GM10266 (cell line): ENCODE measurements around the gene RGS4.

Experiments
- DNase-seq: peaks from one replicate; pipeline ENCODE4 v3.0.0; 2012; ENCODE audit errors: extremely low spot score
- CTCF ChIP-seq: IDR thresholded peaks from 2 replicates; pipeline ENCODE4 v1.5.1; 2012; ENCODE audit warnings: mild to moderate bottlenecking, low read depth; ENCODE audit not compliant: control insufficient read depth, insufficient read depth; ENCODE audit errors: missing control alignments

Gene RGS4

GRCh38 chr1:163076044-163076443 is 6.9 kb downstream of the RGS4 start:
- TF ChIP-seq CTCF, result no peak
- no peak for DNase-seq

DNA sequence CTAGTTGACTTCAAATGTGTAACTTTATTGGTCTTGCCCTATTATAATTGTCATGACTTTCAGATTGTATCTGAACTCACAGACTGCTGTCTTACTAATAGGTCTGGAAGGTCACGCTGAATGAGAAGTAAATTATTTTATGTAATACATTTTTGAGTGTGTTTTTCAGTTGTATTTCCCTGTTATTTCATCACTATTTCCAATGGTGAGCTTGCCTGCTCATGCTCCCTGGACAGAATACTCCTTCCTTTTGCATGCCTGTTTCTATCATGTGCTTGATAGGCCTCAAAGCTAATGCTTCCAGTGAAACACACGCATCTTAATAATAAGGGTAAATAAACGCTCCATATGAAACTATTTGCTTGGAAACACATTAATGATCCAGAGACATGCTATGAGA is 7.3 kb downstream of the RGS4 start:
- no peak for TF ChIP-seq CTCF
- DNase-seq, result no peak

GRCh38 chr1:163076981-163077761 is 8.0 kb downstream of the RGS4 start:
- DNase-seq, result no peak
- no peak for TF ChIP-seq CTCF

DNA sequence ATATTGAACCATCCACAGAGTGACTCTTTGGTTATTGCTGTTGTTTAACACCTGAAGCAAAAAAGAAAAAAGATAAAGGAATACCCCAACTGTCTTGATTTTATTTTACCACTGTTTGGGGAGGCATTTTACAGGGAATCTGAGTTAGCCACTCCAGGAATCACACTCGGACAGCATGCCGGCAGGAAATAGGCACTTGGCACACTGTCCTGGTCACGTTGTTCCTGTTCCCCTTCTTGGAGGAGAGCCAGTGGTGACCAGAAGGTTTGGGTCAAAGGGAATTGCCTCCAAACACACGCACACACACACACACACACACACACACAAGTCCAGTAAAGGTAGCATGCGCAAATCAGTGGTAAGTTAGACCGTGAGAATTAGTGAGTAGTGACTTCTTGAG is 13.8 kb downstream of the RGS4 start:
- TF ChIP-seq CTCF, result no peak
- no peak for DNase-seq

DNA sequence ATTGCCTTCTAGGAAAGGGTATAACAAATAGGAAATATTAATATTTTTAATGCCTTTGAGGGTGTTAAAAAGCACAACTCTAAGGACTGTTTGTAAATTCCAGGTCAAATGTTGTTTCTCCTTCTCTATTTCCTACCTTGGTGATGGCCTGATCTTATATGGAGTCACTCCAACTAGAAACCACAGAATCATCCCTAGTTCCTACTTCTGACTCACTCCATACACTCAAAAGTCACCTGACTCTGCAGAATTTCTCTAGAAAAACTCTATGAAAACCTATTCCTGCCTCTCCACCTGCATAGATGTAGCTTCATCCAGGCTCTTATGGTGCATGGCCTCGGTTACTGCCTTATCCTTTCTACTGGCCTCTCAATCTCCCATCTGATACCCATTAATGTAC is 14.5 kb downstream of the RGS4 start:
- DNase-seq, result no peak
- TF ChIP-seq CTCF, result no peak

- DNase-seq, result no peak
Measured at GRCh38 chr1:163084330-163084729, 15.2 kb downstream of the RGS4 start.

More at GRCh38 chr1:163084330-163084729, 15.2 kb downstream of the RGS4 start:
- TF ChIP-seq CTCF, result no peak
